Renal cortex interstitium (tissue), 11 donors: ENCODE results near the gene ANKRD27. TPM values are rescaled to one million over a fixed set of nuclear protein-coding genes. Genes with fewer than 3 reads are reported as not detected.
A peak's percentile ranks its signal among the peaks of the same experiment; 100 is the strongest.
"Not testable (repeated sequence)": the region's sequence is repeated elsewhere in the genome, so short reads cannot be mapped to it uniquely, and the experiment has no call there.

Experiments
- DNase-seq, 11 donors: peaks; one replicate each; pipeline ENCODE4 v3.0.0-alpha.2; 2013; ENCODE audit warnings: low read depth in 9 of 11, low spot score in 4 of 11; ENCODE audit errors: extremely low read depth in 1 of 11
- polyA plus RNA-seq, 3 donors: library from polyadenylated mRNA; unstranded; fragments of 120-200 nt; gene quantifications; one replicate each; pipeline ENCODE4 v1.2.1, GENCODE V29; 2013; ENCODE audit not compliant: insufficient read length in 3 of 3

The ANKRD27 gene
- polyA plus RNA-seq, 3 donors = 18.6 to 22.3 (median 18.9) TPM

- DNase-seq = not testable (repeated sequence)
These were observed 18.4 kb upstream of the ANKRD27 start for GRCh38 chr19:32693151-32694108.

GRCh38 chr19:32692727-32693061, 17.7 kb upstream of the ANKRD27 start:
- DNase-seq = no peak

DNA sequence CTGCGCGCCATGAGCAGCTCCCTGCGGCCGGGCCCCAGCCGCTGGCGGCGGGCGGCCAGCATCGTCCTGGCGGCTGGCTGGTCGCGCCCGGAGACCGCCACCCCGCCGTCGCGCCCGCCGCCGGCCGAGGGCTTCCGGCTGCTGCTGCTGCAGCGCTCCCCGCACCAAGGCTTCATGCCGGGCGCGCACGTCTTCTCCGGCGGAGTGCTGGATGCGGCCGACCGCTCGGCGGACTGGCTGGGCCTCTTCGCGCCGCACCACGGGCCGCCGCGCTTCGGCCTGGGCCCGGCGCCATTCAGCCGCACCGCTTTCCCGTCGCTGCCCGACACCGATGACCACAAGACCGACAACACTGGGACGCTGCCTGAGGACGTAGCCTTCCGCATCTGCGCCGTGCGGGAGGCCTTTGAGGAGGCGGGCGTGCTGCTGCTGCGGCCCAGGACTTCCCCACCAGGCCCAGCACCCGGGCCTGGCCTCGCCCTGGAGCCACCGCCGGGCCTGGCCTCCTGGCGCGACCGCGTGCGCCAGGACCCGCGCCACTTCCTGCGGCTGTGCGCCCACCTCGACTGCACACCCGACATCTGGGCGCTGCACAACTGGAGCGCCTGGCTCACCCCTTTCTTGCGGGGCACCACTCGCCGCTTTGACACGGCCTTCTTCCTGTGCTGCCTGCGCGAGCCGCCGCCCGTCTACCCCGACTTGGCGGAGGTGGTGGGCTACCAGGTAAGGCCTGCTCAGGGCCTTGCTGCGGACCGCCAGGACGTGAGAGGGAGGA, 17.2 kb upstream of the ANKRD27 start:
- DNase-seq = peak in 2 of 11 donors; percentile 54 to 58

DNA sequence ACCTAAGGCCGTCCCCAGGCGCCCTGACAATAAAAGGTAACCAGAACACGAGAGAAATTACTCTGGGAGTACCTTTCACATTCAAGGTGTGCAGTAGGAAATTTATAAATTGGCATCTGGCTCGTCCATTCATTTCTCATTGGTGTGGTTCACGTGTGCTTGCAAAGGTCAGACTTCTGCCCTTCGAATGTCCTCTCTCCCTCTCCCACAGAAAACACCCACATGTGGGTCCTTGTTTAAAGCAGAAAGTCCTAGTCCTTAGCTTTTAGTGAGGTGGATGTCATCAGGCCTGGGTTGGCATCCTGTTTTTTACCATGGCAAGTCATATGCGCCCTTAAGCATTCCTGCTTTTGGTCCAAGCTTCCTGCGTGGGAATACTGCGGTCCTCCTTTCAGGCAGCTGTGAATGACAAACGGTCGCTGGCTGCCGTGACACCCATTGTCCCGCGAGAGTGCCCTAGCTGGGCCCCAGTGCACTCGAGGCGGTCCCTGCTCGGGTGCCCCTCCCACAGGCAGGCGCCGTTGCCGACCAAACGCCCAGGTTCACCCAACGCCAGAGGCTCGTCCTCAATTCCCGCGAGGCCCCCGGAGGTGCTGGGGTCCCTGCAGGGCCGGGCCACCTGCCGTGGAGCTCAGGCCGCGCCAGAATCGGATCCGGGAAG, 16.4 kb upstream of the ANKRD27 start, which contains the start of gene NUDT19:
Gene NUDT19 (plus strand): TSS at position 531 of the 661 bp plus-strand sequence. CDS start 140 bp downstream, outside the sequence.
- DNase-seq = peak in 8 of 11 donors; percentile 70 to 82 (median 74)

- DNase-seq = no peak
These were observed 13.3 kb upstream of the ANKRD27 start for GRCh38 chr19:32688311-32688710.

- DNase-seq = no peak
These were observed 12.7 kb upstream of the ANKRD27 start for GRCh38 chr19:32687681-32688080.

DNA sequence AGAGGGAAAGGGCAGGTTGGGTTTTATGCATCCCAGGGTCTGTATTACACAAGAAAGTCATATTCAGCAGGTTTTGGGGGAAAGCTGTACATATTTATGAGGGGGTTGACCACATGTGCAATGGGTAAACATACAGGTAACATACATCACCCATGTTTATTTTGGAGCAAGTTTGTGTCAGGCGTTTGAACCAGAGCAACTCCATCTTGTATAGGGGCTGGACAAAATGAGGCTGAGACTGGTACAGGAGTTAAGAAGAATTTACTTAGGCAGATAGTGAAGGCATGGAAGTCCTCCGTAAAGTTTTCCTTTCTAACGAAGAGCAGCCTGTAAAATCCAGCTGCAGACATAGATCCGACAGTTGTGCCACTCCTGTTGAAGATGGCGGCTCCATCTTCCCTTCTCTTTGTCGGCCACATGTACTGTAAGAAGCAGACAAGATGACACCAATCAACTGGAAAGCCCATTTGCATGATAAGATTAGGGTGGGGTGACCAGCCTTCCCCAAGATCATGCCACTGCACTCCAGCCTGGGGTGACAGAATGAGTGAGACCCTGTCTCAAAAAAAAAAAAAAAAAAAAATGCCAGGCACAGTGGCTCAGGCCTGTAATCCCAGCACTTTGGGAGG, 12.0 kb upstream of the ANKRD27 start:
- no peak for DNase-seq

DNA sequence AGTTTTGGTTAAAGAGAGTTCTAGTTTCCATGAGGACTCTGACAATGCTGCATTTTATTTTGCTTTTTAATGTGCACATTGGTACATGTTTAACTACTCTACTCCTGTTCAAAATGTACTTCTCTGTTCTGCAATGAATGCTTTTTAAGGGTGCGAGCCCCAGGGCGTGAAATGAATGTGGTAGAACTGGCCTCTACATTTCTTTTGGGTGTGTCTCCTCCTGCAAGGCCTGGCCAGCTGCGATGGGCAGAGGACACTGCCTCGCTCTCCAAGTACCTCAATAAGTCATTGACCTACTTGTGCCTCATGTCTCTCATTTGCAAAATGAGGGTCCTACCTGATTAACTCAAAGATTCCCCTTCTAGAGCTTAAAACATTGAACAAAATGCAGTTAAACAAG, 7.3 kb upstream of the ANKRD27 start:
- DNase-seq = no peak

DNA sequence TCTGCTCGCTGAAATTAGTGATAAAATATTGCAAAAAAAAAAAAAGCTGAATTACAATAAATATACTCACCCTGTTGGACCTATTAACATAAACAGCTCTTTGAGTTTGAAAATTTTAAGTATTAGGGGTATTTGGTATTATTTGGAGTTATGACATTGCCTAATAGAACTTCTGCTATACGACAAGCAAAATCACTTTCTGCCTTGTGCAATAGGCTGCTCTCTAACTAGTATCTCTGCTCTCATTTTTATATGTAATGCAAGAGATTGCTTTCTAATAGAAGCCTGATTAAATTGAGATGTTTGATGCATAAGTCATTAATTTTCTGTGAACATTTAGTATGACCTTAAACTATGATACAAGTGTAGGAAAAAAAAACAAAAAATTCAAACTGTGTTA, 6.0 kb upstream of the ANKRD27 start:
- no peak for DNase-seq

- DNase-seq = no peak
These were observed 2.7 kb upstream of the ANKRD27 start for GRCh38 chr19:32677657-32678056.

DNA sequence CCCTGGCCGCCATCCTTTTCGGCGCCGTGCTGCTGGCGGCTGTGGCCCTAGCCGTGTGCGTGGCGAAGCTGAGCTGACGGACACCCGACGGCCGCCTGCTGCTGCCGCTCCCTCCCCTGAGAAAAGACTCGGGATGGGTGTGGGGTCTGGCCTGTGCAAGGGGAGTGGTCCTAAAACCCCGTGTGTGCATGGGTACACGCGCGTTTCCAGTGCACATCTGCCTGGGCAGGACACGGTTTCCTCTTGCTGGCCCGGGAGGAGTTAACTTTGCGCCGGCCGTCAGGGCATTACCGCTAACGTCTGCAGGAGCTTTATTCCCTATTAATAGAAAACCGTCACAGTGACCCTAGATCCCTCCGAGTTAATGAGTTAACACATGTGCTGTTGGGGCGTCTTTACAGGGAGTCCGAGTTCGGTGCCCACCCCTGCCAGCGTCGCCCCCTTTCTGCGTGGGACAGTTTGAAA, 1.9 kb upstream of the ANKRD27 start:
- DNase-seq = no peak

DNA sequence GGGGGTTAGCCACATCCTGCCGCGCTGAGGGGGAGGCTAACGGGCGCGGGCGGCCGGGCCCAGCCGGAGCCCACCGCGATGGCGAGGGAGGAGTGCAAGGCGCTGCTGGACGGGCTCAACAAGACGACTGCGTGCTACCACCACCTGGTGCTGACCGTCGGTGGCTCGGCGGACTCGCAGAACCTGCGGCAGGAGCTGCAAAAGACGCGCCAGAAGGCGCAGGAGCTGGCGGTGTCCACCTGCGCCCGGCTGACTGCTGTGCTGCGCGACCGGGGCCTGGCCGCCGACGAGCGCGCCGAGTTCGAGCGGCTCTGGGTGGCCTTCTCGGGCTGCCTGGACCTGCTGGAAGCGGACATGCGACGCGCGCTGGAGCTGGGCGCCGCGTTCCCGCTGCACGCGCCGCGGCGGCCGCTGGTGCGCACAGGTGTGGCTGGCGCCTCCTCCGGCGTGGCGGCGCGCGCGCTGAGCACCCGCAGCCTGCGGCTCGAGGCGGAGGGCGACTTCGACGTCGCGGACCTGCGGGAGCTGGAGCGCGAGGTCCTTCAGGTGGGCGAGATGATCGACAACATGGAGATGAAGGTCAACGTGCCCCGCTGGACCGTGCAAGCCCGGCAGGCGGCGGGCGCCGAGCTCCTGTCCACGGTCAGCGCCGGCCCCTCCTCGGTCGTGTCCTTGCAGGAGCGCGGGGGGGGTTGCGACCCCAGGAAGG, 1.4 kb upstream of the ANKRD27 start:
- DNase-seq = no peak

GRCh38 chr19:32675720-32676185, 773 bp upstream of the ANKRD27 start, which contains the start of gene RGS9BP:
RGS9BP (plus strand) TSS chr19:32675848; CDS start chr19:32676264, 416 bp downstream.
- peak in 1 of 11 donors; percentile 62 for DNase-seq

DNA sequence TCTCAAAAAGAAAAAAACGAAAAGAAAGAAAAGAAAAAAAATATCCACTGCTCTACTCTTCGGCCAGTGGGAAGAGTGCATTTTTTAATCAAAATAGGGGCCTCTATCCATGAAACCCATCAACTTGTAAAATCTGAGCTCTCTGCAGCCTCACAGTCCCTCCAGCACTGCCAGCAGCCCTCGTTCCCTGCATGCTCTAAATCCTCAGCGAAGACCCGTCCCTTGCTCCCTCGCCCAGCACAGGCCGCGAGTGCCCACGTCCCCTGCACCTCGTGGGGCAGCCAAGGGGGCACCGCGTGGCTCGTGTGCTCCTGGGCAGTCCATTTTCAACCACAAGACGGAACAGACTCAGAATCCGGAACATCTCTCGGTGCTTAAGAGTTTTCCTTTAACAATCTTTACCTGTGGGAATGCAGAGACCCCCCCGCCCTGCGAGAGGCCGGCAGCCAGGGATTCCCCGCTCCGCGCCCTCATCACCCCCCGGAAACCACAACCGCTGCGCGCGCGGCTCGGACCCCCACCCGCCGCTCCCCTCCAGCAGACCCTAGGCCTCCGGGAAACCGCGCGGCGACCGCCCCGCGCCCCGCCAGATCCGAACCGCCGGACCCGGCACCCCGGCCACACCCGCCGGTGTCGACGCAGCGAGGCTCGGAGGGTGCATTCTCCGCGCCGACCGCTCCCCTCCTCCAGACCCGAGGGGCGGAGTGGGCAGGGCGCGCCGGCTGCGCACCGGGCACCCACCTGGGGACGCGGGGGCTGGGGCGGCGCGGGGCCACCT, 638 bp downstream of the ANKRD27 start:
- DNase-seq = no peak

- DNase-seq = no peak
These were observed 1.4 kb downstream of the ANKRD27 start for GRCh38 chr19:32673573-32673972.

- no peak for DNase-seq
These were observed 2.1 kb downstream of the ANKRD27 start for GRCh38 chr19:32672841-32673240.

DNA sequence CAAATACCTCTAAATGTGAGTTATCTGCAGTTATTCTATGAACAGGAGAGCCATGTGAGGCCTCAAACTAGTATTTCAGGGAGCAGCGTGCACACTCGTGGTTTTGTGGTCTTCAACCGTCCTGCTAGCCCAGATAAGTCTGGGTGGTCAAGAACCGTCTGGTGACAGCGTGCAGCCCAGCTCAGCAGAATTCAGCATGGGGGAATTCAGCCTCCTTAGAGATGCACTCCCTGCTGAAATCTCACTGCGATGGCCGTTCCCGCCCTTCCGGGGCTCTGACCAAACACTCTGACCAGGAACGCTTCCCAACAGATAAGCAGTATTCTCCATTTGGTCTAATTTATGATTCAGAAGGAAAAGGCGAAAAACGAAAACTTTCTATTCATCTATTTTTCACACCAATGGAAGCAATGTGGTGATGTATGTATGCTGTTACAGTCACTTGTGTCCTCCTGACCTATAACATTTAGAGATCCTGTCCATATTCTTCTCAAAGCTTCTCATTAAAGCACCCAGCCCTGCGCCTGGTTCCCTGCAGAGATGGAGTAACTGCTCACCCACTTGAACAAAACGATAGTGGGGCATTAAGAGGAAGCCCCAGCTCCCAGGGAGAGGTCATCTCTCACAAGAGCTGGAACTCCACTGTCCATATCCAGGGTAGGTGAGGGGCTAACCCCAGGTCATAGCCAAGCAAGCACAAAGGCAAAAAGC, 2.9 kb downstream of the ANKRD27 start:
- DNase-seq = no peak
